NOMO-1 (cell line): Measurements from ENCODE around the gene SEPTIN8.
A peak's percentile ranks its signal among the peaks of the same experiment; 100 is the strongest.

Experiments
- DNase-seq, 2 experiments: peaks; one replicate each; lab custom pipeline; 2025; ENCODE audit not compliant: unreplicated experiment in 2 of 2; lab: John Stamatoyannopoulos, UW

Gene SEPTIN8

DNA sequence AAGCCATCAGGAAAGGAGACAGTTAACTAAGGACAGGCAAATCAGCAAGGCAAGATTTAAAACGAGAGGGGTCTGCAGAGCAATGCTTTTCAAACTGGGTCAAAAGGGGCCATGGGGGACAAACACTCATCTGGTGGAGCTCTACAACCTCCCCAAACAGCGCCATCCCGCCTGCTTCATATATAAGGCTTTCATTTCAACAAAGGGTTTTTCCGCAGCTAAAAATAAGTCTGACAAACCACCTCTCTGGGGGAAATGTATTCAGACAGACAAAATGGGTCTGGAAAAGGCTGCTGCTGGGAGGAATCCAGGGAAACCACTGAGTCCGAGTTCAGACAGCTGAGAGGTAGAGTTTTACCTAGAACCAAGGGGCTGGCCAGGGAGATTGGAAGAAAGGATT lies 8.3 kb upstream of the SEPTIN8 start:
- DNase-seq = no peak

DNA sequence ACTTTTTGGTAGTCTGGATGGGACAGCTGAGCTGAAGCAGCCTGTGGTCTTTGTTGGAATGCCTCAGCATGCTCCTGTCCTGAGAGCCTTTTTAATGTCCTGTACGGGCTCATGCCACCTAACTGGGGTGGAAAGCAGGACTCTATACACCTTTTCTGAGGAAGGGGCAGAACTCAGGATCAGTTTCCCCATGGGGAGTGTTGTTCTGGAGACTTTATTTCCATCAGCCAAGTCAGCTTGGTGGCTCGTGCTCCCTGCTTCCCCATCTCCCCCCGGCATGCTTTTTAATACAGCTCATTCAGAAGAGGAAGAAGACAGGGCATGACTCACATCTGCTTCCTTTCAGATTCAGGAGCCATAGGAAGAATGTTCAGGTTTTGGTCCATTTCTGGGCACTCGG lies 5.1 kb upstream of the SEPTIN8 start:
- DNase-seq = peak in 1 of 2 experiments; percentile 59

GRCh38 chr5:132781029-132781428 lies 4.0 kb upstream of the SEPTIN8 start:
- no peak for DNase-seq

DNA sequence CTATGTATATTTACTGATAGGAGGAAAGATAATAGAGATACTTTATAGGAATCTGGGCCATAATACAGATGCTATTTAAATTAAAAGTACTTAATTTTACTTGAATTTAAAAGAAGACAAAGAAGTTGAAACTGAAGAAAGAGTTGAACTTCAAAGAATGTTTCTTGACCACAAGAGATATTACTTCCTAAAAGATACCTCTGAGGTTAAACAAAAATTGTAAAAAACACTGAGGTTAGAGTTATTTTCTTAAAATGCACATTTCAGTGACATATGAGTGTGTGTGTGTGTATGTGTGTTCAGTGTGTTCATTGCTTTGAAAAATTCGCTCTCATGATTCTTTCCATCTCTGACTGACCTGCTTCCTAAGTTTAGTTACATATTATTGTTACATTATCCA lies 3.5 kb upstream of the SEPTIN8 start:
- DNase-seq = no peak

DNA sequence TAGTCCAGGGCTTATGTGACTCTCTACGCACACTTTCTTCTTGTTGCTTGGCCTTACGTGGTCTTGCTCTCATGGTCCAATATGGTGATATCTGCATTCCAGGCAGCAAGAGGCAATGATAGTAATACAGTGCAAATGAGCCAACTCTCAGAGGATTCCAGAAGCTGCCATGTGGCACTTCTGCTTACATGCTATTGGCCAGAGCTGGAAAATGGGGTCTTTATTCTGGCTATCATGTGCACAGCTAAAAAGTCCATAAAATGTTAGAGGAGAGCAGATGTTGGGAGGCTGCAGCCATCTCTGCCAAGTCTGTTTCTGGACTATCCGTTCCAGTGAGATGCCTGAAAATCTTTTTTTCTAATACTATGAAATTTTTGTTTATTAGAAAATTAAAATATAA lies 2.9 kb upstream of the SEPTIN8 start:
- no peak for DNase-seq

- DNase-seq = no peak
Observed at GRCh38 chr5:132778856-132779255, 1.8 kb upstream of the SEPTIN8 start.

- no peak for DNase-seq
Observed at GRCh38 chr5:132778129-132778528, 1.1 kb upstream of the SEPTIN8 start.

GRCh38 chr5:132776938-132777208 lies 166 bp downstream of the SEPTIN8 start:
- no peak for DNase-seq

DNA sequence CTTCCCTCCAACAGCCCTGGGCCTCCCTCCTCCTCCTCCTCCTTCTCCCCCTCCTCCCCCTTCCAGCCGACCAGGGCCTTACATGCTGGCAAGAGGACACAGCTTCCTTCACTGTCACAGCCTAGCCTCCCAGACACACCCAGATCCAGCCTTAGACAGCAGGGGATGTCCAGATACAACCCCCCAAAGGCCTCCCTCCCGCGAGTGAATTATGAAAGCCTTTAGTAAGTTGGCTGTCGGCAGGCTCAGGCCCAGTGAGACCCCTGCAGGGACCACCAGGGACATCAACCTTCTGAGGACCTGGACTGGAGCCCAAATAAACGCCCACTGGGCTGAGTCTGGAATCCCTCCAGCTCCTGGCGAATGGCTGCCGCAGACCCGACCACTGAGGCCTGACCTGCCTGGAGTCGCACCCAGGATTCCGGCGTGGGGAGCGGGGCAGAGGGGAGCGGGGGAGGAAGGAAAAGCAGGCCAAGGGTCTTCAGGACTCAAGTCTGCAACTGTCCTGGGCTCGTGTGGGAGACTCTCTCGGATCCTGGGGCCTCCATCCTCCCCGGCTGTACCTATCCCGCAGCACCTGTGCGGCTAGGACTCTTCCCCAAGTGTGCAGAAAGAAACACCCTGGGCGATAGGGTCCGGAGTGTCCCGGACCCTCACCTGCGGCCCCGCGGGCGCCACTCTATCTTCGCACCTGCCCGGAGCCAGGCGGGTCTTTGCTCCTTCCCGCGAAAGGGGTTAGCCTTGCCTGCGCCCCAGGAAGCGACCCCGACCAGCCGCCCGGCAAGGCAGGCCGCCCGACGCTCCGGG lies 705 bp downstream of the SEPTIN8 start:
- no peak for DNase-seq

DNA sequence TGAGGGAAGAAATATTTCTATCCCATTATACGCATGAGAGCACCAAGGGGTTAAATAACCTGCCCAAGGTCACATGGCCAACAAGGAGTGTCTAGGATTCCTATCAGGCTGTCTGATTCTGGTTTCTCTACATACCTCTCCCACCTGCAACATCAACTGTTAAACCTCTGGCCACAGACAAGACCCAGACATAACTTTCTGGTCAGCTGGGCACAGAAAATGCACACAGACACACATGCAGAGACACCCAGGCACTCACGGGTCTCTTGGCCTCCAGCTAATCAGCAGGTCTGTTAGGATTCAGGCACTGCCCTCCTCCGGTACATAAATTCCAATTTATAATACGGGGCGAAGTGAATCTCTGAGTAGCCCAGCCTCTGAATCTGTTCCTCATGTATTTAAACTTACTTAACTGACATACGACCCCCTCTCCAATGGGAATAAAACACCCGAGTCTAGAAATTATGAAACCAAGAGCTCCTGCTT lies 1.5 kb downstream of the SEPTIN8 start:
- no peak for DNase-seq

DNA sequence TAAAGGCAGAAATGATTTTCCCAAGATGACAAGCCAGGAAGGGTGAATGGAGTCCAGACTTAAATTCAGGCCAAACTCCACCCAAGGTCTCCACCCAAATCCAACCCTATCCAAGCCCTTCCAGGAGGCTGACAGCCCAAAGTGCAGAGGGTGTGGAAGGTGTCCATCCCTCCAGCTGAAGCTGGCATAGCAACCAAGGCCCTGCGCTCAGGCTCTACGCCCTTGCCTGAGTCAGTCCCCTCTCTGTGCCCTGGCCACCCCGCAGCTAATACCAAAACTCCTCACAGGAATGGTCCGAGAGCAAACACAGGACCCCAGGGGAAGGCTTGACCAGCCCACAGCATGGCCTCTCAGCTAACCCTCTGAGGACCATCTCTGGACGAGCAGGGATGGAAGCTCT lies 2.1 kb downstream of the SEPTIN8 start:
- DNase-seq = no peak

DNA sequence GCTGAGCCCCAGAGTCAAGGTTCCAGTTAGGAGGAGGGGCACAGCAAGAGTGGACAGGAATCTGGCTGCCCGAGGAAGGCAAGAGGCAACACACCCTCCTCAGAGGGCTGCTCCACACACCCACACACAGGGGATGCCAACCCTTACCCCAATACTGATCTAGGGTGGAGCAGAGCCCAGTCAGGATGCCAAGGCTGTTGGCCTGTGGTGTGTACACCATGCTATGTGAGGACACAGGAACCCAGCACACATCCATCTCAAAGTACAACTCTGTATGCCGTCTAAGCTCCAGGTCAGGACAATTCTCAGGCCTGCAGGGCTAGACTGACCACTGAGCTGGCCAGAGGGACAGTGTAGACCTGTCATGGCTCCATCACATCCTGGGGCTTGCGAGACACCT lies 2.6 kb downstream of the SEPTIN8 start:
- no peak for DNase-seq

DNA sequence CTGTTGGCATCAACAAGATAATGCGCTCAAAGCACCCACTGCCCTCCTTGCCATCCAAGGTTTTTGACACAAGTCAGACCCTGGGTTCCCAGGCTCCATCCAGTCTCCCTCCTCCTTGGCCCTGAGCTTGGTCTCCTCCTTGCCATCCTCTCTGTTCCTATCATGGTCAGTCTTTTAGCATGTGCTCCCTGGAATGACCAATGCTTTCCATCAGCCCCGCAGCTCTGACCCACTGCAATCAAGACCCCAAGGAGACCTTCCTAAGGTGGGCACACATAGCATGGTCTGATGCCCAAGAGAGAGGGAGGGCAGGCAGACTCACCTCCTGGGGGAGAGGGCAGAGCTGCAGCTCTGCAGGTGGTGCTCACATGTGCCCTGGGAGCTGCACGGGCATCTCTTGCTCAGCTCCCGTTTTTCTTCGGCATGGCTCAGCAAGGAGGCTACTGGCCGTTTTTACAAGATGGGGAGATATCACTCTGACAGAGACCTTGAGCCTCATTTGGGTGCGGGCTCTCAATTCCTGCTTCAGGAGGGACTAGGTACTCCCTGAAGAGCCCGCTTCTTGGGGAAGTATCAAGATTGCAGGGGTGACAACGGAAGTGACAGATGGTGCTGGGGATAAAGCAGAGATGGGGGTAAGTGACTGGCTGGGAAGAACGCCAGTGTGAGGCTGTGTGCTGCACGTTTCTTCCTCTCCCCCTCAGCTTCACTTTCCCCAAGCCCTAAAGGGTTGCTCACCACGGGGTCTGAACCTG lies 3.3 kb downstream of the SEPTIN8 start:
- DNase-seq = no peak

- no peak for DNase-seq
Observed at GRCh38 chr5:132773114-132773513, 3.9 kb downstream of the SEPTIN8 start.

GRCh38 chr5:132772291-132773070 lies 4.6 kb downstream of the SEPTIN8 start:
- no peak for DNase-seq

DNA sequence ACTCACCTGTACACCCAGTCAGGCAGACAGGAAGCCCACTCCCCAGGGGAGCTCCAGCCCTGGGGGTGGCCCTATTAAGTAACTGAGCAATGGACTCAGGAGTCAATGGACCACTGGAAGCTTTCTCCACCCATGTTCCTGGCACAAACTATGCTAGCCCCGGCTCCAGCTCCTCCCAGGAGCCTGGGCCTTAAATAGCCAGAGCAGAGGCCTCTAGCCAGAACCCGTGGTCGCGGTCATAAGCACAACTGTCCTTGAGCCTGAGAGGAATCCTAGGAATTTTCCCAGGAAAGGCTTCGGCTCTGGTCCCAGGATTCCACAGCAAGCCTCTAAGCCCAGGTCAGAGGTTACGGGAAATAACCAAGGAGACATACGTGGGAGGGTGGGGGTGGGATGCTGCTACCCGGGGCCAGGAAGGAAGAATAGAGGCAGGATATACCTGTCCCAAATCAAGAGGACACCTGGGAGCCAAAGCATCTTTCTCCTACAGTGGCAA lies 5.5 kb downstream of the SEPTIN8 start:
- DNase-seq = no peak

- no peak for DNase-seq
Observed at GRCh38 chr5:132770476-132771159, 6.4 kb downstream of the SEPTIN8 start.

DNA sequence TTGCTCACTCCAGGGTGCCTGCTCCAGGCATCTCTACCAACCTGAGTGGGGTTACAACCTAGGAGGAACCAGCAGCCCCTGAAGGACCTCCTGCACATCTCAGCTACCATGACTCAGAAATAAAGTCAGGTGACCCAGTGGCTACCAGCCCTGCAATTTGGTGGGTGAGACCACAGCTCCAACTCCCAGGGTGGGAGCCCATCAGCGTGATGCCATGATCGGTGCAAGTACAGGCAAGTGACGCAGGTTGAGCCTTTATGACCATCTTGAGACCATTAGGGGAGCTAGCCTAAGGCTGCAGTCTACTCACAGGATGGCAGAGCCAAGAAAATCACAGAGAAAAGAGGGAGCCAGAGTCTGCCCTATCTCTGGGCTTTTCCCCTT lies 8.6 kb downstream of the SEPTIN8 start:
- DNase-seq = no peak

- no peak for DNase-seq
Observed at GRCh38 chr5:132767150-132767549, 9.9 kb downstream of the SEPTIN8 start.

DNA sequence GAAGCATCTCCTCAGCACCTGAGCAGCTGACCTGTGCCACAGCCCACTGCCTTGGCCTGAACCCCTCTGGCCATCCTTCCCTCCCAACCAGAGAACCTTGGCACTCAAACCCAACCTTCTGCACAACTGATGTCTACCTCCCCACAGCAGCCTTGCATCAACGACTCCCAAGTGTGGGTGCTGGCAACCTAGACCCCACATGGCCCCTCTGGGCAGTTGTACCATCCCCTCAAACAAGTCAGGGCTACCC lies 10.3 kb downstream of the SEPTIN8 start:
- DNase-seq = no peak
